HCT116 (cell line): ENCODE data around the gene RBM33. TPM values are rescaled to one million over a fixed set of nuclear protein-coding genes. Genes with fewer than 3 reads are reported as not detected.

Experiments
- ATAC-seq: fragments of 200-7000 bp; cut with Tn5 transposase; 2 replicates; pipeline ENCODE4 v1.9.1; 2020; ENCODE audit warnings: mild to moderate bottlenecking, moderate library complexity
- BruUV-seq: library from RNA; stranded (reverse); fragments of 400-500 nt; replicated peaks from 2 replicates; lab custom pipeline; 2021; lab: Mats Ljungman, UMichigan
- CTCF ChIA-PET: fragments of 300-600 bp; sonication (Branson Sonifier 250); formaldehyde crosslinking; loops from one replicate; lab custom pipeline; 2021; ENCODE audit warnings: antibody characterized with exemption; lab: Charles Lee
- POLR2A ChIA-PET: fragments of 300-600, 350-600 bp; sonication (Branson Sonifier 250); formaldehyde crosslinking; loops from one replicate; lab custom pipeline; 2021; ENCODE audit warnings: antibody characterized with exemption; lab: Charles Lee
- RAD21 ChIA-PET, 2 experiments: fragments of 300-600 bp; sonication (Branson Sonifier 250); formaldehyde crosslinking; loops; one replicate each; lab custom pipeline; 2023; ENCODE audit warnings: low total read pairs in 2 of 2; ENCODE audit not compliant: uncharacterized antibody in 2 of 2, unreplicated experiment in 2 of 2, low non-redundant PET in 1 of 2; lab: Charles Lee
- DNase-seq: peaks from one replicate; pipeline ENCODE4 v3.0.0-alpha.2; 2010; ENCODE audit warnings: low read depth, low spot score
- H2AFZ ChIP-seq: fragments of 200-600 bp; shearing (Covaris generic), sonication (generic); 2 replicates; pipeline ENCODE4 v1.6.1; 2017; ENCODE audit warnings: low read depth, mixed run types, mixed read lengths, antibody characterized with exemption, low read length; ENCODE audit not compliant: poor library complexity, severe bottlenecking
- H3K27ac ChIP-seq: 2 replicates; pipeline ENCODE4 v1.5.1; 2012; ENCODE audit warnings: low read depth, low read length
- H3K27me3 ChIP-seq: fragments of 200-600 bp; sonication (generic); 2 replicates; pipeline ENCODE4 v1.6.1; 2016; ENCODE audit warnings: mixed run types, low read length, mixed read lengths; ENCODE audit not compliant: insufficient read depth
- H3K36me3 ChIP-seq, 2 experiments: fragments of 200-500 bp in 1 of 2; fragments of 200-600 bp in 1 of 2; sonication (Bioruptor generic) in 1 of 2; sonication (generic) in 1 of 2; 2 replicates each; pipeline versions ENCODE4 v1.5.1 to v1.6.1; 2014 to 2016; ENCODE audit warnings: low read length in 2 of 2, inconsistent platforms in 1 of 2, mixed read lengths in 1 of 2, mixed run types in 1 of 2; ENCODE audit not compliant: insufficient read depth in 2 of 2, control insufficient read depth in 1 of 2
- H3K4me1 ChIP-seq, 2 experiments: fragments of 200-600 bp in 1 of 2; sonication (generic) in 1 of 2; 2 replicates each; pipeline versions ENCODE4 v1.5.1 to v1.6.1; 2012 to 2017; ENCODE audit warnings: low read length in 2 of 2, inconsistent platforms in 1 of 2, mild to moderate bottlenecking in 1 of 2, mixed read lengths in 1 of 2, mixed run types in 1 of 2, moderate library complexity in 1 of 2; ENCODE audit not compliant: insufficient read depth in 2 of 2, control insufficient read depth in 1 of 2
- H3K4me2 ChIP-seq: fragments of 200-600 bp; sonication (generic); 2 replicates; pipeline ENCODE4 v1.6.1; 2017; ENCODE audit warnings: mixed run types, low read length, mixed read lengths
- H3K4me3 ChIP-seq, 2 experiments: fragments of 200-600 bp in 1 of 2; sonication (generic) in 1 of 2; replicated peaks in 1 of 2; 2 replicates each; pipeline ENCODE4 v1.5.1; 2011 to 2016; ENCODE audit warnings: low read length in 2 of 2, control low read depth in 1 of 2, low read depth in 1 of 2, mild to moderate bottlenecking in 1 of 2, mixed read lengths in 1 of 2, mixed run types in 1 of 2
- H3K79me2 ChIP-seq: fragments of 200-600 bp; sonication (generic); 2 replicates; pipeline ENCODE4 v1.6.1; 2017; ENCODE audit warnings: mild to moderate bottlenecking, mixed run types, low read length, moderate library complexity, mixed read lengths; ENCODE audit not compliant: insufficient read depth
- H3K9ac ChIP-seq: fragments of 200-600 bp; sonication (generic); 2 replicates; pipeline ENCODE4 v1.6.1; 2016; ENCODE audit warnings: low read length, mixed read lengths
- H3K9me2 ChIP-seq: fragments of 200-600 bp; sonication (generic), shearing (Covaris generic); 2 replicates; pipeline ENCODE4 v1.6.1; 2017; ENCODE audit warnings: mixed run types, mild to moderate bottlenecking, moderate library complexity; ENCODE audit not compliant: insufficient read depth
- H3K9me3 ChIP-seq, 2 experiments: fragments of 200-500 bp in 1 of 2; fragments of 200-600 bp in 1 of 2; sonication (Bioruptor generic) in 1 of 2; sonication (generic) in 1 of 2; 2 replicates each; pipeline ENCODE4 v1.6.1; 2014 to 2017; ENCODE audit warnings: low read length in 2 of 2, mixed read lengths in 2 of 2, inconsistent platforms in 1 of 2, low read depth in 1 of 2, mild to moderate bottlenecking in 1 of 2, mixed run types in 1 of 2, moderate library complexity in 1 of 2; ENCODE audit not compliant: control insufficient read depth in 1 of 2, insufficient read depth in 1 of 2
- H4K20me1 ChIP-seq: fragments of 200-600 bp; sonication (generic), shearing (Covaris generic); 2 replicates; pipeline ENCODE4 v1.6.1; 2017; ENCODE audit warnings: mixed run types, mild to moderate bottlenecking, moderate library complexity; ENCODE audit not compliant: insufficient read depth
- CEBPB ChIP-seq: IDR thresholded peaks from 2 replicates; pipeline ENCODE4 v1.6.1; 2012; ENCODE audit warnings: low read depth
- ELF1 ChIP-seq: IDR thresholded peaks from 2 replicates; pipeline ENCODE4 v1.6.1; 2012; ENCODE audit warnings: low read depth, borderline replicate concordance
- RAD21 ChIP-seq: IDR thresholded peaks from 2 replicates; pipeline ENCODE4 v1.6.1; 2012; ENCODE audit warnings: low read depth, mild to moderate bottlenecking
- SP1 ChIP-seq: IDR thresholded peaks from 2 replicates; pipeline ENCODE4 v1.6.1; 2012; ENCODE audit warnings: low read depth
- YY1 ChIP-seq: IDR thresholded peaks from 2 replicates; pipeline ENCODE4 v1.6.1; 2011; ENCODE audit warnings: low read length, low read depth, moderate library complexity, mild to moderate bottlenecking; ENCODE audit not compliant: insufficient replicate concordance; ENCODE audit errors: extremely low read depth
- intact Hi-C: fragments of 100-400 bp; cut with micrococcal nuclease; formaldehyde crosslinking; loops from 2 replicates; pipeline ENCODE4 v1.10.0; 2022
- total RNA-seq: library from RNA; stranded (reverse); gene quantifications from one replicate; pipeline ENCODE4 v1.2.1, GENCODE V29; 2021; ENCODE audit not compliant: unreplicated experiment
- TF ChIP-seq, protein P1 (sequence below), 3 experiments: fragments of 200-600 bp in 1 of 3; sonication (generic) in 1 of 3; IDR thresholded peaks in 2 of 3; conservative IDR thresholded peaks in 1 of 3; 2 replicates each; pipeline ENCODE4 v1.5.1; 2012 to 2017; ENCODE audit warnings: low read depth in 2 of 3, low read length in 2 of 3, antibody characterized with exemption in 1 of 3, borderline replicate concordance in 1 of 3, control low read depth in 1 of 3, mild to moderate bottlenecking in 1 of 3, mixed read lengths in 1 of 3, mixed run types in 1 of 3, moderate library complexity in 1 of 3; ENCODE audit not compliant: insufficient read depth in 1 of 3

The RBM33 gene
- total RNA-seq, 1 experiment from 2014 or later, result 64.3 TPM

DNA sequence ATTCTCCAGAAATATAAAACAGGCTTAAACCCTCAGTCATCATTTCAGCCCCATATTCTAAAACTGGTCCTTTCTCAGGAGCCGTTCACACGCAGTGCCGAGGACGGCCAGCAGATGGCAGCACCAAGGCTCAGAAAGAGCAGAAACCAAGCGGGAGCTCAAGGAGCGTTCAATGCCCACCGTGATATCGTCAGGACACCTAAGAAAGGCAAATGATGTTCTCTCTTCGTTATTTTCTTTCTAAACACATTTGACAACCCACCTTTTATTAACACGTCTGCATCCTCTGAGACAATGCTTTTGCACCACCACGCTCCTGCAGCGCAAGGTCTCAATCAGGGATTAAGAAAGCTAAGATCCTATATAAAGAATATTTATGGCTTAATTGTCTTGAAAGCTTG, 45.7 kb upstream of the RBM33 start:
- ChIA-PET CTCF (interaction anchor here (0.6 to 2.8 kb wide), 27 partner anchors 8 to 671 kb away, joined by 3 to 55 read pairs (median 4); partner anchors contain the start of gene RBM33), POLR2A (no interaction called here), RAD21 (interaction anchor here (0.8 to 1.3 kb wide), 4 partner anchors 13 to 169 kb away, joined by 3 to 13 read pairs (median 4); no protein-coding TSS in a partner anchor)
- Histone ChIP-seq H3K9ac (no peak overlapping the region), H2AFZ (peak overlapping the region; percentile 84), H3K9me3 (no peaks in the 10 kb centered on the region), H3K4me3 (peak overlapping the region in 1 of 2 experiments; percentile 13; a peak in 1 of 4 replicates), H3K36me3 (no peaks in the 10 kb centered on the region), H3K27ac (no peak overlapping the region), H3K4me2 (peak overlapping the region; percentile 49), H3K27me3 (peaks cover 25% of the 10 kb centered on the region; the same call in 1 of the 2 replicates), H3K9me2 (no peaks in the 10 kb centered on the region), H3K4me1 (peaks cover 0 to 5% of the 10 kb centered on the region in 2 experiments; a peak in 1 of 4 replicates), H4K20me1 (no peaks in the 10 kb centered on the region), H3K79me2 (no peaks in the 10 kb centered on the region)
- DNase-seq, result peak; percentile 48
- TF ChIP-seq CEBPB (no peak), RAD21 (peak; percentile 79)
- TF ChIP-seq, protein P1, sequence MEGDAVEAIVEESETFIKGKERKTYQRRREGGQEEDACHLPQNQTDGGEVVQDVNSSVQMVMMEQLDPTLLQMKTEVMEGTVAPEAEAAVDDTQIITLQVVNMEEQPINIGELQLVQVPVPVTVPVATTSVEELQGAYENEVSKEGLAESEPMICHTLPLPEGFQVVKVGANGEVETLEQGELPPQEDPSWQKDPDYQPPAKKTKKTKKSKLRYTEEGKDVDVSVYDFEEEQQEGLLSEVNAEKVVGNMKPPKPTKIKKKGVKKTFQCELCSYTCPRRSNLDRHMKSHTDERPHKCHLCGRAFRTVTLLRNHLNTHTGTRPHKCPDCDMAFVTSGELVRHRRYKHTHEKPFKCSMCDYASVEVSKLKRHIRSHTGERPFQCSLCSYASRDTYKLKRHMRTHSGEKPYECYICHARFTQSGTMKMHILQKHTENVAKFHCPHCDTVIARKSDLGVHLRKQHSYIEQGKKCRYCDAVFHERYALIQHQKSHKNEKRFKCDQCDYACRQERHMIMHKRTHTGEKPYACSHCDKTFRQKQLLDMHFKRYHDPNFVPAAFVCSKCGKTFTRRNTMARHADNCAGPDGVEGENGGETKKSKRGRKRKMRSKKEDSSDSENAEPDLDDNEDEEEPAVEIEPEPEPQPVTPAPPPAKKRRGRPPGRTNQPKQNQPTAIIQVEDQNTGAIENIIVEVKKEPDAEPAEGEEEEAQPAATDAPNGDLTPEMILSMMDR (IDR thresholded peaks at IDR 0.05 in 2 of 3, conservative IDR thresholded peaks at IDR 0.05 in 1 of 3; ENCODE audit: borderline replicate concordance in 1 of 3, insufficient read depth in 1 of 3, low read depth in 2 of 3, low read length in 2 of 3), result peak; percentile 75 to 99 (median 99)
- intact Hi-C loops, result loop anchor here (1.0 kb wide), 2 partner anchors 139 to 169 kb away; no protein-coding TSS in a partner anchor
- peak; percentile 93 for ATAC-seq
- BruUV-seq, result no TSS peak

DNA sequence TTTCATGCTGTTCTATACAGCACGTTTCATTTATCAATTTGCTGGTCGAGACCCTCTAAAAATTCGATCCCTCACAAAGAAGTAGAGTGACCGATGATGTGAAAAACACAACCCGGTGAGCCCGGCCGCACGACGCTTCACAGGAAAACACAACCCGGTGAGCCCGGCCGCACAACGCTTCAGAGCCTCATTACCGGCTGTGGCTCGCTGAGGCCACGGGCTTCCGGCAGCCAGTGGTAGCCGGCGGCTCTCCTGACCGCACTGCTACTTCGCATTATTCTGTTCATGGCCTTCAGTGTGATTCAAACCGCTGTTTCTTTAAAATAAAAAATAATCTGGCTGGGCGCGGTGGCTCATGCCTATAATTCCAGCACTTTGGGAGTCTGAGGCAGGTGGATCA, 42.3 kb upstream of the RBM33 start:
- no peak overlapping the region for H2AFZ ChIP-seq
- ChIA-PET CTCF (no interaction called here), POLR2A (no interaction called here), RAD21 (no interaction called here)
- no peak overlapping the region for H3K9ac ChIP-seq
- H4K20me1 ChIP-seq, result no peaks in the 10 kb centered on the region
- no peak overlapping the region for H3K4me2 ChIP-seq
- no peaks in the 10 kb centered on the region for H3K79me2 ChIP-seq
- no peaks in the 10 kb centered on the region for H3K9me3 ChIP-seq
- H3K9me2 ChIP-seq, result no peaks in the 10 kb centered on the region
- peaks cover 25% of the 10 kb centered on the region; the same call in 1 of the 2 replicates for H3K27me3 ChIP-seq
- H3K4me1 ChIP-seq, result peaks cover 0 to 5% of the 10 kb centered on the region in 2 experiments; a peak in 1 of 4 replicates
- DNase-seq, result no peak
- BruUV-seq, result no TSS peak
- intact Hi-C loops, result no loop called here
- H3K4me3 ChIP-seq, result no peak overlapping the region
- TF ChIP-seq ELF1 (no peak), YY1 (no peak), SP1 (no peak)
- TF ChIP-seq, protein P1 (IDR thresholded peaks at IDR 0.05 in 2 of 3, conservative IDR thresholded peaks at IDR 0.05 in 1 of 3; ENCODE audit: borderline replicate concordance in 1 of 3, insufficient read depth in 1 of 3, low read depth in 2 of 3, low read length in 2 of 3), result no peak
- TF ChIP-seq, all 23 proteins: peak for 0
- Histone ChIP-seq H3K36me3 (no peaks in the 10 kb centered on the region), H3K27ac (no peak overlapping the region)
- no peak for ATAC-seq
